NK-92 treated with Interleukin-12 subunit alpha and Interleukin-12 subunit beta, amount 100 ng/mL, for 24 hours (cell line): Measurements from ENCODE around the gene DUSP16.

ENCODE experiments used
- DNase-seq: peaks from one replicate; lab custom pipeline; 2025; lab: John Stamatoyannopoulos, UW

The DUSP16 gene

DNA sequence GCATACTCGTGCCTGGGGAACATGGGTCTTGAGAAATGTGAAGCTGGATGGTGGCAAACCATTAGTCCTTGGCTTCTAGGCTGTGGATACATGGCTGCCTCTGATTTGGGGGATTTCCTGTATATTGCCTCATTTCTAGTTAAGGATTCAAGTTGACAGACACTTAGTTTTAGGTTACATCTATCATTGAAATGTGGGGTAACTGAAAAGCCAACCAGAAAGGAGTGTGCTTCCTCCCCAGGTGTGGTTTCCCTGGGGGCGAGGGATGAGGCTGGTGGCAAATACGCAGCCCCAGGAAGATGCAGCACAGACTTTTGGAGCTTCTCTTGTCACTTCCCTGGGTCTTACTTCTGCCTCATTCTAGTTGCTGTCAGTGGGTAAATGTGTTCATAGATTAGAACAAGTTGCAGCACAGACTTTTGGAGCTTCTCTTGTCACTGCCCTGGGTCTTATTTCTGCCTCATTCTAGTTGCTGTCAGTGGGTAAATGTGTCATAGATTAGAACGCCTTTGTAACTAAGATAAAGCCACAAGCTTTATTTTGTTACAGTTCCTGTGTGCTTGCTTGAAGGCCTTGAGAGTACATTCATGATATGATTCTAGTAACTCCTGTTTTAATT is 120.7 kb downstream of the DUSP16 start:
- peak; percentile 22 for DNase-seq

DNA sequence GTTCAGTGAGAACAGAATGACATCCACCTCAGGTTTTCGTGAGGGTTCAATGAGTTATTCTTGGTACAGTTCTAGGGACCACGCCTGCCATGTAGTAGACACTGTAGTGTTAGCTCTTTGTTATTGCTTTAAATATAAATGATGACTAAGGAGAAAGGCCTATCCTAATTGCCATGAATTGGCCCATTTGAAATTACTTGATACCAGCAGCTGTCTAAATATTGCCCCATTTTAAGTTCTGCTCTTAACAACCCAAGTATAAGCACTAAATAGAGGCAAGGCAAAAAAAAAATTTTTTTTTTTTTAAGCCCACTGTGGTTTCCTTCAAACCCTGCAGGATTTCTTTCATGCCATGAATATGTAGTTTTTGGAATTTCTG is 121.2 kb downstream of the DUSP16 start:
- DNase-seq = no peak

GRCh38 chr12:12440784-12441428 is 121.8 kb downstream of the DUSP16 start:
- no peak for DNase-seq

GRCh38 chr12:12439636-12440035 is 123.0 kb downstream of the DUSP16 start:
- no peak for DNase-seq

DNA sequence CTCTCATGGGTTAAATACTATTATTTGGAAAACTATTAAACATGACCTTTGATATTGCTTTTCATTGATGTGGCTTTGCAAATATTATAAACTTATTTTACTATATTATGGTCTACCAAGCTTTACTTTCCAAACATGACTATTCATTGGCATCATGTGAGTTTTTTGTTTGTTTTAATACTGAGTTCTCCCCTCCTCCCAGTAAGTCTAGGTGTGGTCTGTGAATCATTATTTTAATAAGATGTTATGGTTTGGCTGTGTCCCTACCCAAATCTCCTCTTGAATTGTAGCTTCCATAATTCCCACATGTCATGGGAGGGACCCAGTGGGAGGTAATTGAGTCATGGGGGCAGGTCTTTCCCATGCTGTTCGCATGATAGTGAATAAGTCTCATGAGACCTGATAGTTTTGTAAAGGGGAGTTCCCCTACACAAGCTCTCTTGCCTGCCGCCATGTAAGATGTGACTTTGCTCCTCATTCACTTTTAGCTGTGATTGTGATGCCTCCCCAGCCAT is 125.8 kb downstream of the DUSP16 start:
- no peak for DNase-seq

GRCh38 chr12:12433203-12433731 is 129.4 kb downstream of the DUSP16 start:
- DNase-seq = no peak

DNA sequence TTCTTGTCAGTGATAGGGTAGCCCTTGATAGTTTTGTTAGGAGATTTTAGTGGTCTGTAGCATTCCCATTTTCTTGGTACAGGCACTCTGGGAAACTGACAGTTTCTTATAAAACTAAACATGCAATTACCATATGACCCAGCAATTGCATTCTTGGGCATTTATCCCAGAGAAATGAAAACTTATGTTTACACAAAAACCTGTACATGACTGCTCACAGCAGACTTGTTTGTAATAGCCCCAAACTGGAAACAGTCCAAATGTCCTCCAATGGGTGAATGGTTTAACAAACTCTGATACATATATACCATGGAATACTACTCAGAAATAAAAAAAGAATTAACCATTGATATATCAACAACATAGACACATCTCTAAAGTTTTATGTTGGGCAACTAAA is 130.3 kb downstream of the DUSP16 start:
- no peak for DNase-seq

- DNase-seq = no peak
These were observed 133.6 kb downstream of the DUSP16 start for GRCh38 chr12:12428961-12429657.

- no peak for DNase-seq
These were observed 134.6 kb downstream of the DUSP16 start for GRCh38 chr12:12428047-12428446.

DNA sequence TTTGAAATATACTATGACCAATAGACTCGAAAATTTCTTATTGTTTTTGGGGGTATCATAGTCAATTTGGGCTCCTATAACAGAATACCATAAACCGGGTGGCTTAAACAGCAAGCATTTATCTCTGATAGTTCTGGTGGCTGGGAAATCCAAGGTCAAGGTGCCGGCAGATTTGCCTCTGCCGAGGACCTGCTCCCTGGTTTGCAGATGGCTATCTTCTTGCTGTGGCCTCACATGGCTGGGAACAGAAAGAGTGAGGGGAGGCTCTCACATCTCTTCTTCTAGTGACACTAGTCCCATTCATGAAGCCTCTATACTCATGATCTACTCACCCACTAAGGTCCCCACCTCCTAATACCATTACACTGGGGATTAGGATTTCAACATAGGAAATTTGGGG is 135.1 kb downstream of the DUSP16 start:
- DNase-seq = no peak

DNA sequence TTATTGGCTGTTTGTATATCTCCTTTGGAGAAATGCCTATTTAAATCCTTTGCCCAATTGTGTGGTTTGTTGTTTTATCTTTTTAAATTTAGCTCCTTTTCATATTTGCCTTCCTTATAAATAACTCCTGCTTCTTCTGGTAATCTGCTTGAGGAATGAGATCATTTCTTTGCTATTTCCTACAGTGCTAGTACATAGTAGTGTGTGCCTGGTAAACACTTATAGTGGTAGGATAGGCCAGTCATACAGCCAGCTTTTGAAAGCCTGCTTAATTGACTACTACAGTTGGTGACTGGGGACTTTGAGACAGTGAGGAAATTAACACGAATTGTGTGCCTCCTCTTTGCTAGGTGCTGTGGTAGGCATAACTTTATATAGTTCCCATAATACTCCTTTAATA is 137.0 kb downstream of the DUSP16 start:
- DNase-seq = no peak

GRCh38 chr12:12425001-12425400 is 137.7 kb downstream of the DUSP16 start:
- DNase-seq = no peak
